Dedifferentiated amniotic fluid mesenchymal stem cell (primary cell): ENCODE results near the gene ACTG1.
A peak's percentile ranks its signal among the peaks of the same experiment; 100 is the strongest.

Experiments
- DNase-seq: peaks from one replicate; pipeline ENCODE4 v3.0.0-alpha.2; 2016; ENCODE audit errors: extremely low spot score

ACTG1 gene

DNA sequence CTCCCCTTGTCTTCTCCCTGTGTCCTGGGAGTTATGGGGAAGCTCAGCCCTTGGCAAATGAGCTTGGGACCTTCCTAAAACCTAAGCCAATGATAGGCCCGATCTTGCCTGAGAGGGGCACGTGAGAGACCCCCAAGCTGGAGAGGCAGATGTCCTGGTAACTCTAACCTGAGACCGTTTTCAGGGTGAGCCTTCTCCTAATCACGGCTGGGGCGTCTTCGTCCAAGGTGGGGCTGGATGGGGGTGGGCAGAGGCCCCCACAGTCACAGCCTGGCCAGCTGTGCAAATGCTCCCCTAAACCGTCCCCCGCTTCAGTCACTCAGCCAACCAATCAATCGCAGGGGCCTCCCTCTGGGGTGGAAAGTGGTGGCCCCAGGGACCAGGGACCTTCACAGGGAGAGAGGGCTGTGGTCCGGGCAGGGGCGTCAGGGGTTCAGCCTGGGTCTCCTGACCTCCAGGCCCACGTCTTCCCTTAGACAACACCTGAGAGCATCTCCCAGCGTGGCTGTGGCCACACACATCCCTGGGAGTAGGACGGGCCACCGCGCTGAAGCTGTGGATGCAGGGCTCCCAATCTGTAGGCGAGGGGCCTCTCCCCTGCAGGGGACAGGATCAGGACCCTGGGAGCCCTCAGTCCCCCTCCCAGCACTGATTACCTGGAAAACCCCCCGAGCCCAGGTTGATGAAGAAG, 30.6 kb downstream of the ACTG1 start:
- no peak for DNase-seq

DNA sequence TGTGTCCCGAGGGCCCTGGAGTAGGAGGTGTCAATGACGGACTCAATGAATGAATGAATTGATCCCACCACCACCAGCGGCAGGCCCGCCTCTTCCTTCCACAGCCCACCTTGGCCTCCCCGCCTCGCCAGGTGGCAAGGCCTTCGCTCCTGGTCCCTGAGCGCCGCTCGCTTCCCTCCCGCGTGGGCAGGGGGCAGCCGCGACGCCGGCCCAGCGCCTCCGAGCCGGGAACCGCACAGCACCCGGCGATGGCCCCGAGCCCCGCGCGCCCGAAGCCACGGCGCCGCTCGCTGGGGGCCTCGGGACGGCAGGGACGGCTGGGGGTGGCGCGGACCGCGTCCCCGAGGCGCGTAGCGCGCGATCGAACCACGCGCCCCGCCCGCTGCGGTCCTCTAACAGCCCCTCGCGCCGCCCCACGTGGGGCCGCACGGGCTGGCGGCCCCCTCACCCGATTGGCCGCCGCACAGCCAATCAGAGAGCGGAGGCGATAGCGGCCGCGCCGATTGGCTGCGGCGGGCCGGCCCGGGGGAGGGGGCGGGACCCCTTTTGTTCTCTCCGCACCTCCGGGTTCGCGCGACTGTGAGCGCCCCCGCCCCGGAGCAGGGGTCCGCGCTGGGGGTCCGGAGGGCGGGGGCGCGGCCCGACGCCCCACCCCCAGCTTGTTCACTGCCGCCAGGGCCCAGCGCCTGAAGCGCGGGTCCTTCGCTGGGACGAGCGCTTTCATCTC, 31.4 kb downstream of the ACTG1 start:
- peak; percentile 34 for DNase-seq

DNA sequence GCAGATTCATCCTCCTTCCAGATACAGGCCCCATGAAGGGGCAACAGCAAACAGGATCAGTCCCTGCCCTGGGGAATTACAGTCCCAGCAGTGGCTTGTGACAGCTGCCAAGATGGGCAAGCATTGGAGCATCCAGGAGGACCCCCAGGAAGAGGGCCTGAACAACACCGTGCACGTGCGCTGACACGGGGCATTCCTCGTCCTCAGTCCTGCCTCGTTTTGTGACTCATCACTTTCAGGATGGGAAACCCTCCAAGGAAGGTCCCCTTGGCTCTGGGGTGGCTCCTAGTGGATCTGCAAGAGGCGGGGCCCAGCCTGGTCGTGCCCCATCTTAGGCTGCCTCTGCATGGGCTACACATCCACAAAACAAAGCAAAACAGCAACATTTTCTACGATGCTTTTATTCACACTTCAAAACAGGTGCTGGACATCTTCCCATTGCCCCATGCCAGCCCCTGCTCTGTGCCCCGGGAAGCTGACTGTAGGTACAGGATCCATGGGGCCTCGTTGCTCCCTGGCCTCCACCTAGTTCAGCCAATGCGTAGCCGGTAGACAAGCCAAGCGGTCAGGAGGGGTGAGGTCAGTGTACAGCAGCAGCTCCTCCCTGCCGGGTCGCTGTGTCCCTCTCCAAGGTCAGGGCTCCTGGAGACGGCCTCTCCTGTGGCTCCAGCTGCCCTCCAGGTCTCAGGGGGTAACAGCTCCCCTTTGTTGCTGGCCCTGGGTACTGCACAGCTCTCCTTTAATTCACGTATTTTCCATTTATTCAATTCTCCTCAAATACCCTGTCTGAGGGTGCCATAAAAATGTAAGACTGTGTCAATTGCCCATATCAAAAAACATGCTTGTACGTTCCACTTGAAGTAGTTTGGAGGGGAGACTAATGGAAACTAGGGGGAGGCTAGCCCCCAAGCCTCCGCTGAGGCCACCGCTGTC, 32.2 kb downstream of the ACTG1 start:
- no peak for DNase-seq

DNA sequence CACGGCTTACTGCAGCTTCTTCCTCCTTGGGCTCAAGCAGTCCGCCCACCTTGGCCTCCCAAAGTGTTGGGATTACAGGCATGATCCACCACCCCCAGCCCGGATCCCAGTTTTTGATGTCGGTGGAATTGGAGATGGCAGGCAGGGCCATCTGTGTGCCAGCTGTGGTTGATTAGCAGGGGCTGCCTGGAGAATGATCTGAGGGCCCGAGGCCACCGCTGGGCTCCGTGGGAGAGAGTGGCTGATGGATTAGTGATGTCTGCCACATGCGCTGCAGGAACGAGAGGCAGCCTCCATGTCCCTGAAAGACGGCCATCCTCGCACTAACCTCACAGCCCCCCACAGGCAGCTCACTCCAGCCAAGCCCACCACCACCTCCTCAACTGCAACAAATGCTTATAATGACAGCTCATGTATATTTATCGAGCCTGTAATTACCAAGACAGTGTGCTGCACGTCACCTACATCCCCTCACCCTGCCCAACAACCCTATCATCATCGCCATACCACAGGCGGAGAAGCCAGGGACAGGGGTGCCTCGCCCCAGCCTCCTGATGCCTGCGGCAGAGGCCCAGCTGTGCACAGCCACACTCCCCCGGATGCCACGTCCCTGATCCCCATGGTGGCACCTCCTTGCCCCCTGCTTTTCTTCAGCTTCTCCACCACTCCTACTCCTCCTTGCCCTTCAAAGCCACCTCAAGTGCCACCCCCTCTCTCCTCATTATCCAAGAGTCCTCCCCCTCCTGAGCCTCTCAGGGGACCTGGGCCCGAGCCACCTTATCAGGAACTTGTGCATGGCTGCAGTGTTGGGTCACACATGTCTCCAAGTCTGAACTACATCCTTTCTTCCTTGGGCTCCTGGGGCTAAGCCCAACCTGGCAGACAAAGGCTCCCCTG, 33.2 kb downstream of the ACTG1 start:
- DNase-seq, result no peak

DNA sequence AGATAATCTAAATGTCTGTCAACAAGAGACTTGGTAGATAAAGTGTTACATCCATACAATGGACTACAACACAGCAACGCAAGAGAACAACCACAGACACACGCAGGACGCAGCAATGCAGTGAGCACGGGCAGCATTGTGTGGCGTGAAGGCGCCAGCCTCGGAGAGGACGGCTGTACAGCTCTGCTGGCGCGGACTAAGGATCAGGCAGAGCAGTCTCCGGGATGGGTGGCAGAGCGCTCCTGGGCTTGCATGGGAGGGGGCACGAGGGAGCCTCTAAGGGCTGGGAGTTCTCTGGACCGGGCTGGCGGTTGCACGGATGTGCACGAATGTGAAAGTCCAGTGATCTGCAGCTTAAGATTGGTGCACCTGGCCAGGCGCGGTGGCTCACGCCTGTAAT, 34.5 kb downstream of the ACTG1 start:
- no peak for DNase-seq

DNA sequence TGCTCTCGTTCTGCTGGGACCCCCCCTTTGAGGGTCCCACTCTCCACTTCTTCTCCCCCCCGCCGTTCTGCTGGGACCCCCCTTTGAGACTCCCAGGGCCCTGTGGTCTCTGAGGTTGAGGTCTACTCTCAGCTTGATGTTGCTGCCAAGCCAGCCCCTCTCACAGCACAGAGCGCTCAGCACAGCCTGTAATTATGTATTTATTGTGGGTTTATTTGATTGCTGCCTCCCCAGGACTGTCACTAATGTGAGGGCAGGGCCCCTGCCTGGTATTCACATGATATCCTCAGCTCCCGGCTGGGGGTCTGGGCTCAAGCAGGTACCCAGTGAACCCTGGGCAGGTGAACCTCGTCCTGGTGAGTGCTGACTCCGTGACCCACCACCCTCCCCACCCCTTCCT, 35.4 kb downstream of the ACTG1 start:
- no peak for DNase-seq

DNA sequence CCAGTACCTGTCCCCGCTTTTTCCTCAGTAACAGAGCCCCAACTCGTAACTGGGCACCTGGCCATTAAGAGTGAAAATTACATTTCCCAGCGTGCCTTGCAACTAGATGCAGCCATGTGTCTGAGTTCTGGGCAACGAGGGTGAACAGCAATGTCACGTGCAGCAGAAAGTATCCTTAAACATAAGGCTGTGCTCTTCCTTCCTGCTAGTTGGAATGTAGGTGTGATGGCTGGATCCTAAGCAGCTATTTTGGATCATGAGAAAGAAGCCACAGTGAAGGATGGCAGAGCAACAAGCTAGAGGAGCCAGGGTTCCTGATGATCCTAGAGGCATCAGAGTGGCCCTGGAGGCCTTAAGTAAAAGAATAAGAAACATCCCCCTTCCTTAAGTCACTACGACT, 36.0 kb downstream of the ACTG1 start:
- no peak for DNase-seq

DNA sequence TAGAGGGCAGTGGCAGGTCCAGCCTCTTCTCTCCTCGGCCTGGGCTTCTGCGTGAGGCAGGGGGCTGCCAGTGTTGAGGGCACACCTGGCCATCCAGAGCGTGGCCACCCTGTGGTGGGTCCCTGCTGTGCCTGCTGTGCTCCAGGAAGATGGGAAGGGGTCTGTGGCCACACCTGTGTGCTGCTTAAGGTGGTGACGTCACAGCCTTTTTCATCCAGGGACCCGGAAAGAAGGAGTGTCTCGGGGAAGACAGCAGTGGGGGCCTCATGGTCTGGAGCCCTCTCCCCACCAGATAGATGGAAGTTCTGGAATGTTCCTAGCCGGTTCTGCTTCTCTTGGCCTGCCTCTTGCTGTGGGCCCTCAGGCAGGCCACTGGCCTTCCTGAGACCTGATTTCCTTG, 36.5 kb downstream of the ACTG1 start:
- no peak for DNase-seq

DNA sequence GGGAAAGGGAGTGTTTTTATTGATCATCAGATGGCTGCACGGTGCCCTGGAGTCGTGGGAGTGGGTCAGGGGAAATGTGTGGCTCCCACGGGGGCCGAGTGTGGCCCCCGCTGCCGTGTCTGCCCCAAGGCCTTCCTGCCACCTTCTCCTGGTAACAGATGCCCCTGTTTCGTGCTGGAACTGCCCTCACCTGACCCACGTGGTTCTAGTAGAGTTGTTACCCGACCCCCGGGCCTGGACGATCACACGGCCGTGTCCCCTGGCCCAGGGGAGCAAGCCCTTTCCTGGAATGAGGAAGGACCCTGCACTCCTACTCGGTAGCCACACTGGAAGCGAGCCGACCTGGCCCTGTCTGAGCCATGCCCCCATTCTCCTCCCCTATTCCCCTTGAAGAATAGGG, 37.6 kb downstream of the ACTG1 start:
- DNase-seq, result no peak

DNA sequence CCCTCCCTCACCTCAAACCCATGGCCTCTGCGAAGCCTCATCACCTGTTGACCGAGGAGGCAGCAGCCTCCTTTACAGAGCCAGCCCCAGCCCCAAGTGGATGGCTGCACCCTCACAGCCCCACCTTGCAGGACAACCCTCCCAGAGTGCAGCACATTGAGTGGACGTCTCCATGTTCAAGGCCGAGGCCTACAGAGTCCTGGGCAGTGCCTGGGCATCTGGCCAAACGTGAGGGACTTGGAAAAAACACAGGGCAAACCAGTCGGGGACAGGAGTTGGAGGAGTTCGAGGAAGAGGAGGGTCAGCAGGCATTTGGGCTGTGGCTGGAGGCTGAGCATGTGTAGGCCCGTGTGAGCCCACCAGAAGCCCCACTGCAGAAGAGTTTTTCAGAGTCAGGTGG, 39.6 kb downstream of the ACTG1 start:
- no peak for DNase-seq

DNA sequence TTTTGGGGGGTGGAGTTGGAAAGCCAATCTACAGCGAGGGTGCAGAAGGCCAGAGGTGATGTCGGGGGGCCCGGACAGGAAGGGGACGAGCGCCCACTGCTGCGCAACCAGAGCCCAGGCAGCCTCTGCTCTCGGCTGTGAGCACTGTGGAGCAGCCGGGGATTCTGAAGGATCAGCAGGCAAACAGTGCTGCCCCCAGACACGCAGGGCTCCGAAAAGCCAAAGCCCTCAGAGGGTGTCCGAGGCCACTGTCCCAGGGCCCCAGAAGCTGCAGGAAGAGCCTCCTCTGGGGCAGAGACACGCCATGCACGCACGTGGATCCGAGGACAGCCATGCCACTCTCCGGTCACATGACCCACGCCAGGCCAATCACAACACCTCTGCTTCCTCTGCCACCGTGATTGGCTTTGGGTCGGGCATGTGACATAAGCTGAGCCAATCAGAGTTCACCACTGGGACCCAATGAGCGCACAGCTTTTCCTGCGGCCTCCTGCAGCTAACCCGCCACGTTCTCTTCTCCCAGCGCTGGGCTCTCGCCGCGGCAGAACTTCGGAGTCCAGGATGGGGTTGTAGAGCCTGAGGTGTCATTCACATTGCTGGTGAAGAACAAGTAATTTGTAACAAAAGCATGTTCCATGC, 40.7 kb downstream of the ACTG1 start:
- no peak for DNase-seq

DNA sequence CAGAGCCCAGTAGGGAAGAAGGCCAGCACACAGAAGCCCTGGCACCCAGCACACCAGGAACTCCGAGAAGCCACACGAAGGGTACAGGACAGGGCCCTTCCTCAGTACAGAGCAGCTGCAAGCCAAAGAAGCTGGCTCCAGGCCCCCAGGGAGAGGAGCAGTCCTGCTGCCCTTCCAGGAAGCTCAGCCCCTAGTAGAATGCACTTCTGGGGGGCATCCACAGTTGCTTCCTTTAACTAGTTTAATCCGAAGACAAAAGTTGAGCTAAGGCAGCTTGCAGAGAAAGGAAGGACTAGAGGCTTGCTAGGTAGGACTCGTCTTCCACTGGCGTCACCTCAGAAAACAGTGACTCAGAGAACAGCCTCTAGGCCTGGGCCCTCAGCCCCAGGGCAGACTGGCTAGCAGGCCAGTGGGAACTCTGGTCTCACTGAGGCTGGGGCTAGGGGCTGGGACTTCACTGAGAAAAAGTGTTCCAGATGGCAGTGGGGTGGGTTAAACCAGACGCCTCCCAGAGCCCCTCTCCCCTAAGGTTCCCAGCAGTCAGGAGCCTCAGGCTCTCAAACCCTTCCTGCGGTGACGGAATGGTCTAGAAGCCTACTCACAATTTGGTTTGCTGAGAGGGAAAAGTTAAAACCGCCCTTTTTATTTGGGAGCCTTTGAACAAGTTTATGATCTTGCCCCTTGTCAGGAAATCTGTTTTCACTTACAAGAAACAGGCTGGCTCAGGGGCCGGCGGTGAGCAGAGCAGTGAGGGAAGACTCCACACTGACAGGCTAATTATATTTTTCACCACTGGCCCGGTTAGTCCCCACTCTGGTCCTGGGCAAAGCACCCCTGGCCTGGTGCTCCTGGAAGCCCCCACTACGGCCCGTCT, 41.4 kb downstream of the ACTG1 start:
- DNase-seq, result no peak

DNA sequence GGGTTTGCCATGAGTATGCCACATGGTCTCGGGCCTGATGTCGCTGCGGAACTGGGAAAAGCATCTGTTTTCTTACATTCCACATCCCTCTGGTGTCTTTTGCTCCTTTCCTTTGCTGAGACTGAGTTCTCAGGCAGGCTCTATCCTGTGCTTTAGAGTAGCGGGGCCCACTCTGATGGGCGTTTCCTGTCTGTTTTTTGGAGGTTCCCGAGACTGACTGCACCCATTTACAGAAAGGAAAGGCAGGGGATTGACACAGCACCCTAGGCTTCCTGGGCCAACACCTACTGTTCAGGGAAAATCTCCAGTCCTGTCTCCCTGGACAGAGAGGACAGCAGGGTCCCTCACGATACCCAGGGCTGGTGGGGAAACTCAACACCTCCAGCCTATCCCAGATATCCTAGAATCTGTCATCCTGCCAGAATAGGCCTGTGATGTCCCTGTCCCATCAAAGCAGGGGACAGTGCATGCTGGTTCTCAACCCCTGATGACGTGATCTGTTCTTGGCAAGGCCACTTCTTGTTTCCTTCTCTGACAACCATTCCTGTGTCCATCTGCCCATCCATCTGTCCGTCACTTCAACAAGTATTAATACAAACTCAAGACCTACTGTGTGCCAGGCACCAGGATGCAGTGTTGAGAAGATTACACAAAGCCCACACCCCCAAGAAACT, 42.2 kb downstream of the ACTG1 start:
- no peak for DNase-seq

DNA sequence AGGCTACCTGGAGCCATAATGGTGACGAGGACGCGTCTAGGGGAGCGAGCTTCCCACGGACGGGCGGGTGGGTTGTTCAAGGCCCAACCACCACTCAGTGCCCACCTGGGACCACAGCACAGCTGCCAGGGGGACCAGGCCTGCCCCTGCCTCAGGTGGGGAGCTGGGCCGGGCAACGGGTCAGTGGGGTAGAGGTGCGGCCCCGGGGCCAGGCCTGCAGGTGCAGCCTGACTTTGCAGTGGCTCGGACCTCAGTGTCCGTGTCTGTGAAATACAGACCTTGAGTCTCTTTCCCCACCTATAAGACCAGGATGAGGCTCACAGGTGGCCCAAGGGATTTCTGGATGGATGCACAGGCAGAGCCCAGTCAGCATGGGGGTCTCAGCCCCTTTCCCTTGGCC, 43.3 kb downstream of the ACTG1 start:
- no peak for DNase-seq

DNA sequence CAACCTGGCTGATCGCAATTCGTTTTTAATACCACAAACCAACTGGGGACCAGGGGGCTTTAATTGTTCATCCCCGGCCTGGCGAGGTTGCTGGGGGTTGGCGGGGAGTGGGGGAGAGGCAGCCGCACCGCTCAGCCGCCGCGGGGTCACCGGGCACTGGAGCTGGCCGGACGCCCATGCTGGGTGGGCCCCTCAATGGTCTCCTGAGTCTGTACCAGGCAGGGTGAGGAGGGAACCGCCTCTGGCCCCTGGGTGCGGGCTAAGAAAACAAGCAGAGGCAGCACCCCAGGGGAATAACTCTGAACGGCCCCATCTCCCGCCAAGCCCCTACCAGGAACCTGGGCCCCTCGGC, 43.9 kb downstream of the ACTG1 start:
- DNase-seq, result no peak

DNA sequence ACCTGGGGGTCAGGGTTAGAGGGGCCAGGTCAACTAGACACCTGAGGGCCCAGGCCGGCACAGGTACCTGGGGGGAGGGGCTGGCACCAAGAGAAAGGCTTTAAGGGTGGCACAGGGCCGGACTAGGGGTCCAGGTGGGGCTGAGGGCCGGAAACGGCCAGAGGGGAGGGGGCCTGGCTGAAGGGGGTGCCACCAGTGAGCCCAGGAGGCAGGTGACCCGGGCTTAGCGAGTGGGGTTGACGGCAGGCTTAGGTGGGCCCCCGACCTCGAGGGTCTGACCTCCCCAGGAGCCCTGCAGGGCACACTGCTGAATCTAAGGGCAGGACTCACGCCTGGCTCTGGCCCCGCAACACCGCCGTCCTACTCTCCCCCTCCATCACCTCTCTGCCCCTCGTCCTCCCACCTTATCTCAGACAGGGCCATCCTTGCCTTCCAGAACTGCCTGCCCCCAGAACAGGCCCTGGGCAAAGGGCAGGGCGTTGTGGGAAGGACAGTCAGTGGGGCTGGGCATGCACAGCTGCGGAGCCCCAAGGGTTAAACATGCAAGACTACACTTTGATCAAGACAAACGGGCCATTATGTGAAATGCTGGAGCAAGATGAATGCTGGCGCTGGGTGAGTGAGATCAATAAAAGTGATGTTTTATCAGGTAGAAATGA, 44.4 kb downstream of the ACTG1 start:
- DNase-seq, result no peak

DNA sequence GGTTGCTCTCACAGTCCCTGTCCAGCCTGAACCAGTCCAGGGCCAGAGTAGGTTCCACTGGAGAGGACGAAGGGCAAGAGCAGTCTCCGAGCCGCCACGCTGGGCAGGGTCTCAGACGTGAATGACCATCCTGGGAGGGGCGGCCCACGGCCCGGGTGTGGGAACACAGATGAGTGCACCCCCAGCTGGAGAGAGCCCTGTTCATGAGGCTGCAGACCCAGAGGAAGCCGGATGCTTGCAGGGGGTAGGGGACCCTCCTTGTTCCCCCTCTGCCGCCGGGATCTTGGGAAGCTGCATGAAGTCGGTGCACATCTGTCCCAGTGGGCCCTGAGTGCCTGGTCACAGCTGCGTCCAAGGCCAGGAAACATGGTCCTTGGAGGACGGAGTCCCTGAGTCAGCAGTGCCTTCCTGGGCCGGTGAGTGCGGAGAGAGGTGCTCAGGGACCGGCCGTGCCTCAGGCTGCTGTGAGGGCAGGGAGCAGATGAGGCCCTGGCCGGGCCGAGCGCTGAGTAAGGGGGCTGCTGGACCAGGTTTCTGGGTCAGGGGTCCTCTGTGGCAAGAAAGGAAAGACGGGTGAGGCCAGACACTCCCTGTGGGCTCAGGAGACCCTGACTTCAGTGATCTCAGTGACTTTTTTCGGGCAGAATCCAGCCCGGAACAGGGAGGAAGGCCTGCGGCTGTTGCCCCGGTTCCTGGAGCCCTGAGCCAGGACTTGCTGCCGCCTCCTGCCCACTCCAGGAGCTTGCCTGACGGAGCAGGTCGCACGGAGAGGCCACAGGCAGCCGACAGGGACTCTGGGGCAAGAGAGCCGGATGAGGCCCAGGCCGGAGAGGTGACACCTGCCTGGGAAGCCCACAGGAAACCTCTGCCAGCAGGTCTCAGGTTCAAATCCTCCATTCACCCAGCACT, 45.8 kb downstream of the ACTG1 start:
- DNase-seq, result no peak

DNA sequence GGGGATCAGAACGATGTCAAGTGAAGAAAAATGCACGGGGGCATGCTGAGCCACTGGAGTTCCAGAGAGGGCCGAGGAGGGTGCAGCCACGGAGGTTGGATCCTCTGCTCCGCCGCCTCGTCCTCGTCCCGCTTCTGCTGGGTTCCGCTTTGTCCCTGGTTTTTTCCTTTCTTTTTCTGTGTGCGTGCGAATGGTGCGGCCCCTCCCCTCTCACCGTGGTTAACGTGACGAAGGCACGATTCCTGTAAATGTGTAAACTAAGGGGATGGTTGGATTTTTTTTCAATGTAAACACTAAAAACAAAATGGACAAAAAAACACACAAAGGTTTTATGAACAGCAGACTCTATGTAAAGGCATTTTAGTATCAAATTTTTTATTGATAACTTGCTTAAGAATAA, 46.7 kb downstream of the ACTG1 start:
- DNase-seq, result no peak
